Large intestine (tissue), 3 donors: Measurements from ENCODE around the gene RNH1. TPM values are rescaled to one million over a fixed set of nuclear protein-coding genes. Genes with fewer than 3 reads are reported as not detected.

ENCODE experiments used
- DNase-seq, 2 donors: peaks; one replicate each; pipeline versions ENCODE4 v3.0.0 to v3.0.0-alpha.2; 2013
- H3K27ac ChIP-seq: one replicate; pipeline ENCODE4 v1.5.1; 2013; ENCODE audit warnings: low read length
- H3K27me3 ChIP-seq: 2 replicates; pipeline ENCODE4 v1.6.1; 2013; ENCODE audit warnings: low read length; ENCODE audit not compliant: control insufficient read depth, insufficient read depth
- H3K36me3 ChIP-seq: 2 replicates; pipeline ENCODE4 v1.6.1; 2013; ENCODE audit warnings: low read length; ENCODE audit not compliant: control insufficient read depth, insufficient read depth
- H3K4me1 ChIP-seq: one replicate; pipeline ENCODE4 v1.6.1; 2013; ENCODE audit warnings: low read length; ENCODE audit not compliant: control insufficient read depth, insufficient read depth
- H3K4me3 ChIP-seq: one replicate; pipeline ENCODE4 v1.5.1; 2013; ENCODE audit warnings: low read length
- H3K9me3 ChIP-seq: one replicate; pipeline ENCODE4 v1.6.1; 2013; ENCODE audit warnings: mild to moderate bottlenecking, low read depth, low read length, moderate library complexity; ENCODE audit not compliant: control insufficient read depth
- WGBS: methylation state at CpG from one replicate; pipeline ENCODE4 v1.1.5; 2013; ENCODE audit warnings: low lambda C conversion rate; ENCODE audit not compliant: insufficient coverage; 5-methylcytosine and 5-hydroxymethylcytosine counted together
- polyA plus RNA-seq: library from polyadenylated mRNA; unstranded; fragments of 120-200 nt; gene quantifications from one replicate; pipeline ENCODE4 v1.2.1, GENCODE V29; 2013

RNH1 gene
- polyA plus RNA-seq, 1 donor = 85.4 TPM

DNA sequence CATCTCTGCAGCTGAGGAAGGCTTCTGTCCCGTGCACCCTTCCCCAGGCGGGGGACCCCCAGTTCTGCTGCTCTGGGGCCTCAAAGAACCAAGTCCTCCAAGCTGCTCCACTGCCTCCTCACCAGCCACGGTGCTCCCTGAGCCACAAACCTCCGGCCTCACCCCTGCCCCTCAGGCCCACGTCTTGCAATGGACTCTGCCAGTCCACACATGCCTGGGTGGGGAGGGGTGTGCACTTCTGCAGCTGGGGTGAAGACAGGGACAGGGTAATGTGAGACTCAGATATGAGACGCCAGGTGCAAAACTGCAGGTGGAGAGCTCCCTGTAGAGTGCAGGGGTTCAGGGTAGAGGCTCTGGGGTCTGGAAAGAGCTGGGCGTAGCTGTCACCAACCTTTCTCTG lies 60.2 kb downstream of the RNH1 start:
- no peaks in the 10 kb centered on the region for H3K27me3 ChIP-seq
- peaks cover 77% of the 10 kb centered on the region for H3K4me1 ChIP-seq
- DNase-seq = peak; percentile 80 to 89
- no peaks in the 10 kb centered on the region for H3K9me3 ChIP-seq
- H3K4me3 ChIP-seq = peak overlapping the region; percentile 33
- WGBS = no CpG with 5 or more reads among the region's 7 CpGs
- peaks cover 1% of the 10 kb centered on the region for H3K36me3 ChIP-seq
- H3K27ac ChIP-seq = peak overlapping the region; percentile 99

DNA sequence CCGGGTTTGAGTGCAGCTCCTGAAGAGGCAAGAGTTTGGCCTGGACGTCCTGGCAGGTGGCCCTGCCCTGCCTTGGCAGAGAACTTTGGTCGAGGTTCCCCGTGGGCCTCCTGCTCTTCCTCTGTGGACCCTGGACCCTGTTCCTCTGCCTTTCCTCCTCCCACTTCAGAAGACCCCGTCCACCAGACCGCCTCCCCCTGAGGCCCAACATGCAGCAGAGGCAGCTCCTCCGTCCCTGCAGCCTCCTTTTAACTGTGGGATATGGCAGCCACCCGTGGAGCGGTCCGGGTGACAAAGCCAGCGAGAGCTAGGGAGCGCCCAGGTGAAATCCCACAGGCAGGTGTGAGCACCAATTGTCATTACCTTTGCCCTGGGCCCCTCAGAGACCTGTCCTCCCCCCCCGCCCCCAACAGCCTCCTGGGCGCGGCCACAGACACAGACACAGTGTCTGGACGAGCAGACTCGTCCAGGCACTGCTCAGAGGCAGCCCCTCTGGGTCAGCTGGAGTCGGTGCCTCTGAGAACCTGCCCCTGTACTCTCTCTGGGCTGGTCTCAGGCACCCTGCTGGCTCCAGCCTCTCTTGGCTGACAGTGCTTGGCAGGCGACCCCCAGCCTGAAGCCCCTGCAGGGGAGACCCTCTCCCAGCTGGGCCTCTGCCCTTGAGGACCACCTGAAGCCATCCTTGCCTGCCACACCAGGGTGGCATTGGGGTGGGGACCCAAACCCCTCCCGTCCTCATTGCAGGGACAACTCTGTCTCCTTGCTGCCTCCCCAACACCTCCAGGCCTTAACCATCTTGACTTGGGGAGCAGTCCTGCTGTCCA lies 61.1 kb downstream of the RNH1 start:
- WGBS = 33% methylated on average over 1 of the region's 20 CpGs
- peak; percentile 94 to 98 for DNase-seq
- Histone ChIP-seq H3K9me3 (no peaks in the 10 kb centered on the region), H3K4me1 (peaks cover 68% of the 10 kb centered on the region), H3K27me3 (no peaks in the 10 kb centered on the region), H3K4me3 (peak overlapping the region; percentile 33), H3K27ac (peak overlapping the region; percentile 99), H3K36me3 (no peaks in the 10 kb centered on the region)

Other genes starting within 250 kb of the RNH1 start
- gene NLRP6, start 228.8 kb downstream of the RNH1 start, polyA plus RNA-seq = 37.4 TPM
- gene PGGHG, start 218.1 kb downstream of the RNH1 start, polyA plus RNA-seq = 53.8 TPM
- 0.10 TPM for gene IFITM5, start 207.7 kb downstream of the RNH1 start, polyA plus RNA-seq
- 51.7 TPM for gene IFITM2, start 199.4 kb downstream of the RNH1 start, polyA plus RNA-seq
- 137 TPM for gene IFITM1, start 193.2 kb downstream of the RNH1 start, polyA plus RNA-seq
- 250 TPM for gene IFITM3, start 186.4 kb downstream of the RNH1 start, polyA plus RNA-seq
- gene B4GALNT4, start 137.7 kb downstream of the RNH1 start, polyA plus RNA-seq = 24.0 TPM
- 71.6 TPM for gene PKP3, start 113.0 kb downstream of the RNH1 start, polyA plus RNA-seq
- gene SIGIRR, start 92.2 kb downstream of the RNH1 start, polyA plus RNA-seq = 84.9 TPM
- gene ANO9, start 65.2 kb downstream of the RNH1 start, polyA plus RNA-seq = 169 TPM
- gene PTDSS2, start 57.0 kb downstream of the RNH1 start, polyA plus RNA-seq = 21.1 TPM
- gene HRAS, start 28.3 kb upstream of the RNH1 start, polyA plus RNA-seq = 28.3 TPM
- 2.4 TPM for gene LRRC56, start 30.3 kb upstream of the RNH1 start, polyA plus RNA-seq
- 4.6 TPM for gene LMNTD2, start 53.5 kb upstream of the RNH1 start, polyA plus RNA-seq
- gene RASSF7, start 53.7 kb upstream of the RNH1 start, polyA plus RNA-seq = 45.4 TPM
- gene PHRF1, start 69.2 kb upstream of the RNH1 start, polyA plus RNA-seq = 40.5 TPM
- 16.7 TPM for gene IRF7, start 108.7 kb upstream of the RNH1 start, polyA plus RNA-seq
- 763 TPM for gene CDHR5, start 117.7 kb upstream of the RNH1 start, polyA plus RNA-seq
- gene SCT, start 119.9 kb upstream of the RNH1 start, polyA plus RNA-seq = 131 TPM
- gene DRD4, start 130.0 kb upstream of the RNH1 start, polyA plus RNA-seq = 1.3 TPM
- gene DEAF1, start 188.0 kb upstream of the RNH1 start, polyA plus RNA-seq = 24.1 TPM
- 36.1 TPM for gene TMEM80, start 188.6 kb upstream of the RNH1 start, polyA plus RNA-seq
- gene EPS8L2, start 199.0 kb upstream of the RNH1 start, polyA plus RNA-seq = 260 TPM
- 92.4 TPM for gene TALDO1, start 240.2 kb upstream of the RNH1 start, polyA plus RNA-seq